ENCODE data around the gene SCN2B. TPM values are rescaled to one million over a fixed set of nuclear protein-coding genes. Genes with fewer than 3 reads are reported as not detected.

The SCN2B gene
- polyA plus RNA-seq, 1 donor from 2014 or later, result 1.1 TPM

DNA sequence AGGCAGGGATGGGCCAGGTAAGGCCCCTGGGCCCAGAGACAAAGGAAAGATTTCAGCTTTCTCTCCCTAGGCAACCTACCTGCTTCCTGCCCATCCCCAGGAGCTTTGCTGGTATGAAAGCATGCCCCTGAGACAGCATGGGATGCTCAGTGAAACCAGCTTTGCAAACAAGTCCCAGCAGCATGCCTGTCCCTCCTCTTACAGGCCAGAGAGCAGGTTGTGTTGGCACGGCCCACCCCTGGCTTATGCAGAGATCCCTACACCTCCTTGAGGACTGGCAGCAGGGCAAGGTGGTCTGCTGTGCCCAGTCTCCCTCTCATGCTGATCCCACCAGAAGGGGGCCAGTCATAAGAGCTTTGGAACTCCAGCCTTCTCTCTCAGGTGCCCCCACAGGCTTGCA, 26.9 kb downstream of the SCN2B start:
- TF ChIP-seq POLR2AphosphoS5 (IDR thresholded peaks at IDR 0.05) (no peak), MXI1 (conservative IDR thresholded peaks at IDR 0.05; ENCODE audit: poor library complexity, severe bottlenecking) (no peak), EP300 (conservative IDR thresholded peaks at IDR 0.05; ENCODE audit: poor library complexity, severe bottlenecking) (no peak)
- Histone ChIP-seq H3F3A (ENCODE audit: insufficient read depth, low read length, poor library complexity, severe bottlenecking) (no peaks in the 10 kb centered on the region), H2AFZ (ENCODE audit: low read depth, low read length) (no peak overlapping the region), H3K27me3 (ENCODE audit: insufficient read depth, low read depth, low read length) (peaks cover 69% of the 10 kb centered on the region), H3K79me2 (replicated peaks; ENCODE audit: insufficient read depth, low read length) (no peaks in the 10 kb centered on the region), H3K4me3 (ENCODE audit: low read length) (no peak overlapping the region), H3K36me3 (ENCODE audit: insufficient read depth, low read length) (no peaks in the 10 kb centered on the region), H4K20me1 (ENCODE audit: insufficient read depth) (no peaks in the 10 kb centered on the region), H3K4me2 (ENCODE audit: low read length) (no peak overlapping the region), H3K9me2 (ENCODE audit: insufficient read depth, low read length) (no peaks in the 10 kb centered on the region), H3K9ac (ENCODE audit: low read length) (no peak overlapping the region), H3K9me3 (ENCODE audit: low read length) (no peaks in the 10 kb centered on the region), H3K27ac (ENCODE audit: low read length) (no peak overlapping the region)

DNA sequence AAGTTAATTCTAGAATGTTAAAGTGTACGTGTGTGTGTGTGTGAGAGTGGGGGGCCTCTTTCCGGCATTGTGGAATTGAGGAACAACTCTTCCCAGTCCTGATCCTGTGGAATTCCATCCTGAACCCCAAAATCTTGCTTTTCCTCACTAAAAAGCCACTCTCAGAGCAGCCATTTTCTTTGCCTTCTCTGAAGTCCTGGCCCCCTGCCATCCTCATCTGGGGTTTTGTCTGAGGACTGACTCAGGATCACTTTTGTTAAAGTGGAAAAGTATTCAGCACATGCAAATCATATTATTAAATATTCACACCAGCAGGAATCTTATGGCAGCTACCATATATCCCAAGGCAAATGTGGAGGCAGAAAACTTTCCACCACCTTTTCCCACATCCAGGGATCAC, 27.6 kb downstream of the SCN2B start:
- Histone ChIP-seq H3F3A (ENCODE audit: insufficient read depth, low read length, poor library complexity, severe bottlenecking) (no peaks in the 10 kb centered on the region), H2AFZ (ENCODE audit: low read depth, low read length) (no peak overlapping the region), H3K36me3 (ENCODE audit: insufficient read depth, low read length) (no peaks in the 10 kb centered on the region), H3K9me2 (ENCODE audit: insufficient read depth, low read length) (no peaks in the 10 kb centered on the region), H3K4me3 (ENCODE audit: low read length) (no peak overlapping the region), H4K20me1 (ENCODE audit: insufficient read depth) (no peaks in the 10 kb centered on the region), H3K9me3 (ENCODE audit: low read length) (no peaks in the 10 kb centered on the region), H3K27me3 (ENCODE audit: insufficient read depth, low read depth, low read length) (peaks cover 66% of the 10 kb centered on the region), H3K27ac (ENCODE audit: low read length) (no peak overlapping the region), H3K9ac (ENCODE audit: low read length) (no peak overlapping the region), H3K4me2 (ENCODE audit: low read length) (no peak overlapping the region), H3K79me2 (replicated peaks; ENCODE audit: insufficient read depth, low read length) (no peaks in the 10 kb centered on the region)
- no peak for TF ChIP-seq TAF1 (IDR thresholded peaks at IDR 0.05; ENCODE audit: low read depth)
- TF ChIP-seq, protein P1, sequence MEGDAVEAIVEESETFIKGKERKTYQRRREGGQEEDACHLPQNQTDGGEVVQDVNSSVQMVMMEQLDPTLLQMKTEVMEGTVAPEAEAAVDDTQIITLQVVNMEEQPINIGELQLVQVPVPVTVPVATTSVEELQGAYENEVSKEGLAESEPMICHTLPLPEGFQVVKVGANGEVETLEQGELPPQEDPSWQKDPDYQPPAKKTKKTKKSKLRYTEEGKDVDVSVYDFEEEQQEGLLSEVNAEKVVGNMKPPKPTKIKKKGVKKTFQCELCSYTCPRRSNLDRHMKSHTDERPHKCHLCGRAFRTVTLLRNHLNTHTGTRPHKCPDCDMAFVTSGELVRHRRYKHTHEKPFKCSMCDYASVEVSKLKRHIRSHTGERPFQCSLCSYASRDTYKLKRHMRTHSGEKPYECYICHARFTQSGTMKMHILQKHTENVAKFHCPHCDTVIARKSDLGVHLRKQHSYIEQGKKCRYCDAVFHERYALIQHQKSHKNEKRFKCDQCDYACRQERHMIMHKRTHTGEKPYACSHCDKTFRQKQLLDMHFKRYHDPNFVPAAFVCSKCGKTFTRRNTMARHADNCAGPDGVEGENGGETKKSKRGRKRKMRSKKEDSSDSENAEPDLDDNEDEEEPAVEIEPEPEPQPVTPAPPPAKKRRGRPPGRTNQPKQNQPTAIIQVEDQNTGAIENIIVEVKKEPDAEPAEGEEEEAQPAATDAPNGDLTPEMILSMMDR (IDR thresholded peaks at IDR 0.05; ENCODE audit: poor library complexity, severe bottlenecking), result no peak
- TF ChIP-seq EP300 (conservative IDR thresholded peaks at IDR 0.05; ENCODE audit: poor library complexity, severe bottlenecking), result no peak
- TF ChIP-seq RAD21 (conservative IDR thresholded peaks at IDR 0.05), result no peak
- no peak for TF ChIP-seq MXI1 (conservative IDR thresholded peaks at IDR 0.05; ENCODE audit: poor library complexity, severe bottlenecking)
- TF ChIP-seq, protein P2, sequence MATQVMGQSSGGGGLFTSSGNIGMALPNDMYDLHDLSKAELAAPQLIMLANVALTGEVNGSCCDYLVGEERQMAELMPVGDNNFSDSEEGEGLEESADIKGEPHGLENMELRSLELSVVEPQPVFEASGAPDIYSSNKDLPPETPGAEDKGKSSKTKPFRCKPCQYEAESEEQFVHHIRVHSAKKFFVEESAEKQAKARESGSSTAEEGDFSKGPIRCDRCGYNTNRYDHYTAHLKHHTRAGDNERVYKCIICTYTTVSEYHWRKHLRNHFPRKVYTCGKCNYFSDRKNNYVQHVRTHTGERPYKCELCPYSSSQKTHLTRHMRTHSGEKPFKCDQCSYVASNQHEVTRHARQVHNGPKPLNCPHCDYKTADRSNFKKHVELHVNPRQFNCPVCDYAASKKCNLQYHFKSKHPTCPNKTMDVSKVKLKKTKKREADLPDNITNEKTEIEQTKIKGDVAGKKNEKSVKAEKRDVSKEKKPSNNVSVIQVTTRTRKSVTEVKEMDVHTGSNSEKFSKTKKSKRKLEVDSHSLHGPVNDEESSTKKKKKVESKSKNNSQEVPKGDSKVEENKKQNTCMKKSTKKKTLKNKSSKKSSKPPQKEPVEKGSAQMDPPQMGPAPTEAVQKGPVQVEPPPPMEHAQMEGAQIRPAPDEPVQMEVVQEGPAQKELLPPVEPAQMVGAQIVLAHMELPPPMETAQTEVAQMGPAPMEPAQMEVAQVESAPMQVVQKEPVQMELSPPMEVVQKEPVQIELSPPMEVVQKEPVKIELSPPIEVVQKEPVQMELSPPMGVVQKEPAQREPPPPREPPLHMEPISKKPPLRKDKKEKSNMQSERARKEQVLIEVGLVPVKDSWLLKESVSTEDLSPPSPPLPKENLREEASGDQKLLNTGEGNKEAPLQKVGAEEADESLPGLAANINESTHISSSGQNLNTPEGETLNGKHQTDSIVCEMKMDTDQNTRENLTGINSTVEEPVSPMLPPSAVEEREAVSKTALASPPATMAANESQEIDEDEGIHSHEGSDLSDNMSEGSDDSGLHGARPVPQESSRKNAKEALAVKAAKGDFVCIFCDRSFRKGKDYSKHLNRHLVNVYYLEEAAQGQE (IDR thresholded peaks at IDR 0.05; ENCODE audit: borderline replicate concordance), result no peak
- no peak for TF ChIP-seq SMC3 (conservative IDR thresholded peaks at IDR 0.05; ENCODE audit: poor library complexity)
- no peak for TF ChIP-seq EZH2 (IDR thresholded peaks at IDR 0.05; ENCODE audit: borderline replicate concordance, insufficient read depth, low read length, poor library complexity, severe bottlenecking)
- no peak for TF ChIP-seq POLR2AphosphoS5 (IDR thresholded peaks at IDR 0.05)

DNA sequence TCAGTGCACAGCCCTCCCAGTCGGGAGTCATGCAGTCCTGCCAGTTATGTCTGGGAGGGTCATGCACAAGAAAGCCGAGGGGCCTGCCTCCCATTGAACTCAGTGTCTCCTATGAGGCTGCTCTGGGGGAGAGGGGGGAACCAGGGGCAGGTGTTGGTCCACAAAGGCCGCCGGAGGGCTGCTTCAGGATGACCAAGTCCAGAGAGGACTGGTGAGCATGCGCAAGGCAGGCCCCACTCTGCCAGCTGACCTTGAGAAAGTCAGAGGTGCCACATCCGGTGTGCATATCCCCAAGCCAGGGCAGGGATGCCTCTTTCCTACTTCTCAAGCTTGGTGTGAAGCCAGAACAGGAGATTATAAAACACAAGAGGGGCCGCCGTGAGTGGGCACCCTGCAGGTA, 28.2 kb downstream of the SCN2B start:
- Histone ChIP-seq H3K36me3 (ENCODE audit: insufficient read depth, low read length) (no peaks in the 10 kb centered on the region), H3K4me2 (ENCODE audit: low read length) (no peak overlapping the region), H3K9me2 (ENCODE audit: insufficient read depth, low read length) (no peaks in the 10 kb centered on the region), H3K27ac (ENCODE audit: low read length) (no peak overlapping the region), H2AFZ (ENCODE audit: low read depth, low read length) (no peak overlapping the region), H3K4me3 (ENCODE audit: low read length) (no peak overlapping the region), H3K9me3 (ENCODE audit: low read length) (no peaks in the 10 kb centered on the region), H4K20me1 (ENCODE audit: insufficient read depth) (no peaks in the 10 kb centered on the region), H3K27me3 (ENCODE audit: insufficient read depth, low read depth, low read length) (peaks cover 63% of the 10 kb centered on the region), H3F3A (ENCODE audit: insufficient read depth, low read length, poor library complexity, severe bottlenecking) (no peaks in the 10 kb centered on the region), H3K79me2 (replicated peaks; ENCODE audit: insufficient read depth, low read length) (no peaks in the 10 kb centered on the region), H3K9ac (ENCODE audit: low read length) (no peak overlapping the region)
- no peak for TF ChIP-seq RAD21 (conservative IDR thresholded peaks at IDR 0.05)
- no peak for TF ChIP-seq MXI1 (conservative IDR thresholded peaks at IDR 0.05; ENCODE audit: poor library complexity, severe bottlenecking)
- TF ChIP-seq EP300 (conservative IDR thresholded peaks at IDR 0.05; ENCODE audit: poor library complexity, severe bottlenecking), result no peak
- TF ChIP-seq SMC3 (conservative IDR thresholded peaks at IDR 0.05; ENCODE audit: poor library complexity), result no peak

All from neural cell (in vitro differentiated cells).